ENCODE results near the gene SLC25A43. TPM values are rescaled to one million over a fixed set of nuclear protein-coding genes. Genes with fewer than 3 reads are reported as not detected.

The SLC25A43 gene
- polyA plus RNA-seq, 1 donor: 13.2 TPM

DNA sequence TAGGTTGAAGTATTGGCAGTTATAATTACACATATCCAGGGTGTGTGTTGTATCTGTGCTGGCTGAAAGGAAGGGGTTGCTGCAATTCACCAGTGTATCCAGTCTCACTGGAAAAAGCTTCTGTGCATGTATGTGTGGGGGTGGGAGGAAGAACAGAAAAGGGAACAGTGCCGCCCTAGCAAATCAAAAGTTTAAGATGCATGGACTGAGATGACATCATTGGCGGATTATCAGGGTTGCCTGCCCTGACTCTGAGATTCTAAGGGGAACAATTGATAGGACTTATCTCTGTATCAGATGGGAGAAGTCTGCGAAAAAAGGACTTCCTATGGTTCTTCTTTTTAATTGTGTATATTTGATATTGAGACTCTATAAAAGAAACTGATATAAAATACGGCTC lies 3.5 kb downstream of the SLC25A43 start:
- peaks cover 4% of the 10 kb centered on the region for H3K36me3 ChIP-seq (ENCODE audit: control insufficient read depth, insufficient read depth, low read length)
- peaks cover 3% of the 10 kb centered on the region for H3K4me1 ChIP-seq (ENCODE audit: control insufficient read depth, insufficient read depth, low read length)
- H3K4me3 ChIP-seq (ENCODE audit: low read length): no peak overlapping the region
- H3K27ac ChIP-seq (ENCODE audit: low read length): no peak overlapping the region
- no peaks in the 10 kb centered on the region for H3K27me3 ChIP-seq (ENCODE audit: control insufficient read depth, insufficient read depth, low read length)
- no peaks in the 10 kb centered on the region for H3K9me3 ChIP-seq (ENCODE audit: control insufficient read depth, low read depth, low read length)
- DNase-seq: no peak
- no CpG with 5 or more reads among the region's 4 CpGs for WGBS (ENCODE audit: insufficient coverage, low lambda C conversion rate)

GRCh38 chrX:119406776-119407175 lies 7.6 kb downstream of the SLC25A43 start:
- no peak for DNase-seq
- Histone ChIP-seq H3K27me3 (ENCODE audit: control insufficient read depth, insufficient read depth, low read length) (no peaks in the 10 kb centered on the region), H3K36me3 (ENCODE audit: control insufficient read depth, insufficient read depth, low read length) (peaks cover 4% of the 10 kb centered on the region), H3K4me3 (ENCODE audit: low read length) (no peak overlapping the region), H3K9me3 (ENCODE audit: control insufficient read depth, low read depth, low read length) (no peaks in the 10 kb centered on the region), H3K27ac (ENCODE audit: low read length) (no peak overlapping the region), H3K4me1 (ENCODE audit: control insufficient read depth, insufficient read depth, low read length) (peaks cover 10% of the 10 kb centered on the region)
- WGBS (ENCODE audit: insufficient coverage, low lambda C conversion rate): no CpG with 5 or more reads among the region's 1 CpG

DNA sequence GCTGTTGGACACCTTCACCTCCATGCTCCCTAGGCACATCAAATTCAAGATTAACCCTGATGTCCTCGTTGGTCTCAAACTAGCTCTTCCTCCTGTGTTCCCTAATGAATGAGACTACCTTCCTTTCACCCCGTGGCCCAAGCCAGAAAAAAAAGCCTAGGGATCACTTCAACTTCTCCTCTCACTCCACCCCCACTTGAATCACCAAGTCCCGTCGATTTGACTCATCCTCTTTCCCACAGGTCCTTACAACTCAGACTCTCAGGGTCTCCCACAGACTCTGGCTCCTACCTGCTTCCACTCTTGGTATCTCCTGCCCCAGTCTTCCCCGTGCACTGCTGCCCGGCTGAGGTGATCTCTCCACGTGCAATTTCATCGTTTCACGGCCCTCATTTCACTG lies 8.5 kb downstream of the SLC25A43 start:
- Histone ChIP-seq H3K9me3 (ENCODE audit: control insufficient read depth, low read depth, low read length) (no peaks in the 10 kb centered on the region), H3K4me1 (ENCODE audit: control insufficient read depth, insufficient read depth, low read length) (peaks cover 10% of the 10 kb centered on the region), H3K27ac (ENCODE audit: low read length) (no peak overlapping the region), H3K27me3 (ENCODE audit: control insufficient read depth, insufficient read depth, low read length) (no peaks in the 10 kb centered on the region), H3K4me3 (ENCODE audit: low read length) (no peak overlapping the region), H3K36me3 (ENCODE audit: control insufficient read depth, insufficient read depth, low read length) (peaks cover 4% of the 10 kb centered on the region)
- DNase-seq: no peak
- no CpG with 5 or more reads among the region's 9 CpGs for WGBS (ENCODE audit: insufficient coverage, low lambda C conversion rate)

GRCh38 chrX:119410027-119410819 lies 11.1 kb downstream of the SLC25A43 start:
- H3K4me3 ChIP-seq (ENCODE audit: low read length): no peak overlapping the region
- no peaks in the 10 kb centered on the region for H3K27me3 ChIP-seq (ENCODE audit: control insufficient read depth, insufficient read depth, low read length)
- peaks cover 10% of the 10 kb centered on the region for H3K4me1 ChIP-seq (ENCODE audit: control insufficient read depth, insufficient read depth, low read length)
- H3K36me3 ChIP-seq (ENCODE audit: control insufficient read depth, insufficient read depth, low read length): peaks cover 4% of the 10 kb centered on the region
- H3K9me3 ChIP-seq (ENCODE audit: control insufficient read depth, low read depth, low read length): no peaks in the 10 kb centered on the region
- no CpG with 5 or more reads among the region's 15 CpGs for WGBS (ENCODE audit: insufficient coverage, low lambda C conversion rate)
- peak in 1 of 2 donors; percentile 63 for DNase-seq
- H3K27ac ChIP-seq (ENCODE audit: low read length): peak overlapping the region; percentile 90

- H3K36me3 ChIP-seq (ENCODE audit: control insufficient read depth, insufficient read depth, low read length): peaks cover 4% of the 10 kb centered on the region
- H3K4me1 ChIP-seq (ENCODE audit: control insufficient read depth, insufficient read depth, low read length): peaks cover 10% of the 10 kb centered on the region
- H3K4me3 ChIP-seq (ENCODE audit: low read length): no peak overlapping the region
- no peaks in the 10 kb centered on the region for H3K9me3 ChIP-seq (ENCODE audit: control insufficient read depth, low read depth, low read length)
- H3K27me3 ChIP-seq (ENCODE audit: control insufficient read depth, insufficient read depth, low read length): no peaks in the 10 kb centered on the region
- no peak for DNase-seq
- H3K27ac ChIP-seq (ENCODE audit: low read length): peak overlapping the region; percentile 90
- WGBS (ENCODE audit: insufficient coverage, low lambda C conversion rate): no CpG with 5 or more reads among the region's 3 CpGs
These were observed 11.7 kb downstream of the SLC25A43 start for GRCh38 chrX:119410854-119411253.

DNA sequence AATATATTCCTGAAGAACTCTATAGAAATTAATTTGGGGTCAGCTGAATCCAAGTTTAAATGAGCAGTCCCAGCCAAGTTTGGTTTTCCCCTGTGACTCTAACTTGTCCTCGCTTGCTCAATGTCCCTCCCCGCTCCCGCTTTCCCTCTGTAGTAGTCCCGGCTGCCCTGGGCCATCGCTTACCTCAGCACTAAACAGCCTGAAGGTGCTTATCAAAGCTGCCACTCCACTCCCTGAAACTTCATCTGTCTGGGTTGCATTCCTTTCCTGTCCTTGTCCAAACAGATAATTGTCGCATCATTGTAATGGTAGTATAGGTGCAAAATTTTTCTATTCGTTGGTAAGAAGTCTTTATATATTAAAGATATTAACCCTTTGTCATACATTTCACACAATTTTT lies 12.8 kb downstream of the SLC25A43 start:
- DNase-seq: peak in 1 of 2 donors; percentile 39
- H3K4me1 ChIP-seq (ENCODE audit: control insufficient read depth, insufficient read depth, low read length): peaks cover 10% of the 10 kb centered on the region
- no peak overlapping the region for H3K4me3 ChIP-seq (ENCODE audit: low read length)
- peaks cover 4% of the 10 kb centered on the region for H3K36me3 ChIP-seq (ENCODE audit: control insufficient read depth, insufficient read depth, low read length)
- no peaks in the 10 kb centered on the region for H3K9me3 ChIP-seq (ENCODE audit: control insufficient read depth, low read depth, low read length)
- peak overlapping the region; percentile 58 for H3K27ac ChIP-seq (ENCODE audit: low read length)
- 0% methylated on average over 1 of the region's 7 CpGs for WGBS (ENCODE audit: insufficient coverage, low lambda C conversion rate)
- no peaks in the 10 kb centered on the region for H3K27me3 ChIP-seq (ENCODE audit: control insufficient read depth, insufficient read depth, low read length)

- H3K9me3 ChIP-seq (ENCODE audit: control insufficient read depth, low read depth, low read length): no peaks in the 10 kb centered on the region
- no peak for DNase-seq
- no peak overlapping the region for H3K27ac ChIP-seq (ENCODE audit: low read length)
- peaks cover 2% of the 10 kb centered on the region for H3K36me3 ChIP-seq (ENCODE audit: control insufficient read depth, insufficient read depth, low read length)
- H3K4me3 ChIP-seq (ENCODE audit: low read length): no peak overlapping the region
- peaks cover 9% of the 10 kb centered on the region for H3K4me1 ChIP-seq (ENCODE audit: control insufficient read depth, insufficient read depth, low read length)
- H3K27me3 ChIP-seq (ENCODE audit: control insufficient read depth, insufficient read depth, low read length): no peaks in the 10 kb centered on the region
- WGBS (ENCODE audit: insufficient coverage, low lambda C conversion rate): no CpG with 5 or more reads among the region's 4 CpGs
These were observed 18.2 kb downstream of the SLC25A43 start for GRCh38 chrX:119417376-119417775.

GRCh38 chrX:119417842-119418241 lies 18.7 kb downstream of the SLC25A43 start:
- DNase-seq: peak in 1 of 2 donors; percentile 33
- Histone ChIP-seq H3K27me3 (ENCODE audit: control insufficient read depth, insufficient read depth, low read length) (no peaks in the 10 kb centered on the region), H3K9me3 (ENCODE audit: control insufficient read depth, low read depth, low read length) (no peaks in the 10 kb centered on the region), H3K4me1 (ENCODE audit: control insufficient read depth, insufficient read depth, low read length) (peaks cover 9% of the 10 kb centered on the region), H3K27ac (ENCODE audit: low read length) (peak overlapping the region; percentile 64), H3K4me3 (ENCODE audit: low read length) (no peak overlapping the region), H3K36me3 (ENCODE audit: control insufficient read depth, insufficient read depth, low read length) (peaks cover 3% of the 10 kb centered on the region)
- WGBS (ENCODE audit: insufficient coverage, low lambda C conversion rate): no CpG with 5 or more reads among the region's 1 CpG

DNA sequence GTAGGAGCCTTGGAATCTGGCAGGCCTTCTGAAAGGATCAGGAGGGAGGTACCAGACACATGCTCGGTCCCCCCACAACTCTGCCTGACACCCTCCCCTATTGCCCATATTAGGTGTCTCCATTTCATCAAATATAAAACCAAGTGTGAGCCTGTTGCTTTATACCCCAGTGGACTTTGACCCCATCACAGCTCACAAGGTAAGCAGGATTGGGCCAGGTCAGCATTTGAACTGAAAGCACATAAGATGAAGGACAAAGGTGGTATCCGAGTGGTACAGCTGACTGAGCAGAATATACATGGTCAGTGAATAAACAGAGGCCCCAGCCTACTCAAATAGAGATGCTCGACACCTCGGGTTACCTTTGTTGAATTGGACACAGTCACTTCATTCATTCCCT lies 20.0 kb downstream of the SLC25A43 start:
- Histone ChIP-seq H3K4me3 (ENCODE audit: low read length) (no peak overlapping the region), H3K27me3 (ENCODE audit: control insufficient read depth, insufficient read depth, low read length) (no peaks in the 10 kb centered on the region), H3K27ac (ENCODE audit: low read length) (peak overlapping the region; percentile 66), H3K4me1 (ENCODE audit: control insufficient read depth, insufficient read depth, low read length) (peaks cover 9% of the 10 kb centered on the region), H3K9me3 (ENCODE audit: control insufficient read depth, low read depth, low read length) (no peaks in the 10 kb centered on the region), H3K36me3 (ENCODE audit: control insufficient read depth, insufficient read depth, low read length) (peaks cover 6% of the 10 kb centered on the region)
- no CpG with 5 or more reads among the region's 4 CpGs for WGBS (ENCODE audit: insufficient coverage, low lambda C conversion rate)
- DNase-seq: peak; percentile 68 to 80

- peaks cover 9% of the 10 kb centered on the region for H3K4me1 ChIP-seq (ENCODE audit: control insufficient read depth, insufficient read depth, low read length)
- peaks cover 6% of the 10 kb centered on the region for H3K36me3 ChIP-seq (ENCODE audit: control insufficient read depth, insufficient read depth, low read length)
- H3K27ac ChIP-seq (ENCODE audit: low read length): peak overlapping the region; percentile 66
- H3K9me3 ChIP-seq (ENCODE audit: control insufficient read depth, low read depth, low read length): no peaks in the 10 kb centered on the region
- no CpG with 5 or more reads among the region's 2 CpGs for WGBS (ENCODE audit: insufficient coverage, low lambda C conversion rate)
- no peak for DNase-seq
- H3K27me3 ChIP-seq (ENCODE audit: control insufficient read depth, insufficient read depth, low read length): no peaks in the 10 kb centered on the region
- H3K4me3 ChIP-seq (ENCODE audit: low read length): no peak overlapping the region
These were observed 20.8 kb downstream of the SLC25A43 start for GRCh38 chrX:119419898-119420297.
